ENCODE results near the gene UFM1.

GRCh38 chr13:38382946-38383345, 33.3 kb downstream of the UFM1 start:
- TF ChIP-seq, protein P1, sequence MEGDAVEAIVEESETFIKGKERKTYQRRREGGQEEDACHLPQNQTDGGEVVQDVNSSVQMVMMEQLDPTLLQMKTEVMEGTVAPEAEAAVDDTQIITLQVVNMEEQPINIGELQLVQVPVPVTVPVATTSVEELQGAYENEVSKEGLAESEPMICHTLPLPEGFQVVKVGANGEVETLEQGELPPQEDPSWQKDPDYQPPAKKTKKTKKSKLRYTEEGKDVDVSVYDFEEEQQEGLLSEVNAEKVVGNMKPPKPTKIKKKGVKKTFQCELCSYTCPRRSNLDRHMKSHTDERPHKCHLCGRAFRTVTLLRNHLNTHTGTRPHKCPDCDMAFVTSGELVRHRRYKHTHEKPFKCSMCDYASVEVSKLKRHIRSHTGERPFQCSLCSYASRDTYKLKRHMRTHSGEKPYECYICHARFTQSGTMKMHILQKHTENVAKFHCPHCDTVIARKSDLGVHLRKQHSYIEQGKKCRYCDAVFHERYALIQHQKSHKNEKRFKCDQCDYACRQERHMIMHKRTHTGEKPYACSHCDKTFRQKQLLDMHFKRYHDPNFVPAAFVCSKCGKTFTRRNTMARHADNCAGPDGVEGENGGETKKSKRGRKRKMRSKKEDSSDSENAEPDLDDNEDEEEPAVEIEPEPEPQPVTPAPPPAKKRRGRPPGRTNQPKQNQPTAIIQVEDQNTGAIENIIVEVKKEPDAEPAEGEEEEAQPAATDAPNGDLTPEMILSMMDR (IDR thresholded peaks at IDR 0.05): no peak
- TF ChIP-seq POLR2A (IDR thresholded peaks at IDR 0.05): no peak
